ENCODE measurements around the gene KRTAP21-2. TPM values are rescaled to one million over a fixed set of nuclear protein-coding genes. Genes with fewer than 3 reads are reported as not detected.

Gene KRTAP21-2
- total and polyA plus RNA-seq, 7 donors: not detected

DNA sequence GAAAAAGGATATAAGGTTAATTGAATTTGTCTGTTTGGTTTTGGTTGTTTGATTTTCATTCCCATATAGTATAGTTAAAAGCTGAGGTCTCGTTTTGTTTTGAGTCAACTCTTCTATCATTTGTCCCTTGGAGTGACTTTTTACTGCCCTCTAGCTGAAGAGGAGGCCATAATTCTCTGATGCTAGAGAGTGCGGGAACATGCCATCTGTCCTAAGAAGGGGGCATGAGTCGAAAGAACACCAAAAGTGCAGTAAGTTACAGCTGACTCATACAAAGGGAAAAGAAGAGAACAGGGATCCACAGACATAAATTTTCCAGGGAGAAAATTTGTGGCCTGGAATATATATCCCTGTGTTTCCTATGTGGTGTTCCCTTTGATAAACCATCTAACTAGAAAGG lies 32.6 kb downstream of the KRTAP21-2 start:
- Histone ChIP-seq H3K4me1 (no peaks in the 10 kb centered on the region), H3K27ac (no peak overlapping the region), H3K9me3 (no peaks in the 10 kb centered on the region), H3K4me3 (no peak overlapping the region), H3K36me3 (no peaks in the 10 kb centered on the region), H3K27me3 (no peaks in the 10 kb centered on the region)
- DNase-seq: no peak
- intact Hi-C loops (cut with DNase I): no loop called here
- TF ChIP-seq, protein P1, sequence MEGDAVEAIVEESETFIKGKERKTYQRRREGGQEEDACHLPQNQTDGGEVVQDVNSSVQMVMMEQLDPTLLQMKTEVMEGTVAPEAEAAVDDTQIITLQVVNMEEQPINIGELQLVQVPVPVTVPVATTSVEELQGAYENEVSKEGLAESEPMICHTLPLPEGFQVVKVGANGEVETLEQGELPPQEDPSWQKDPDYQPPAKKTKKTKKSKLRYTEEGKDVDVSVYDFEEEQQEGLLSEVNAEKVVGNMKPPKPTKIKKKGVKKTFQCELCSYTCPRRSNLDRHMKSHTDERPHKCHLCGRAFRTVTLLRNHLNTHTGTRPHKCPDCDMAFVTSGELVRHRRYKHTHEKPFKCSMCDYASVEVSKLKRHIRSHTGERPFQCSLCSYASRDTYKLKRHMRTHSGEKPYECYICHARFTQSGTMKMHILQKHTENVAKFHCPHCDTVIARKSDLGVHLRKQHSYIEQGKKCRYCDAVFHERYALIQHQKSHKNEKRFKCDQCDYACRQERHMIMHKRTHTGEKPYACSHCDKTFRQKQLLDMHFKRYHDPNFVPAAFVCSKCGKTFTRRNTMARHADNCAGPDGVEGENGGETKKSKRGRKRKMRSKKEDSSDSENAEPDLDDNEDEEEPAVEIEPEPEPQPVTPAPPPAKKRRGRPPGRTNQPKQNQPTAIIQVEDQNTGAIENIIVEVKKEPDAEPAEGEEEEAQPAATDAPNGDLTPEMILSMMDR (IDR thresholded peaks at IDR 0.05): no peak
- TF ChIP-seq EP300 (IDR thresholded peaks at IDR 0.05) (no peak), POLR2AphosphoS5 (IDR thresholded peaks at IDR 0.05) (no peak), POLR2A (IDR thresholded peaks at IDR 0.05) (no peak)
- WGBS, 2 donors: 60 to 68% methylated on average over 3 of the region's 3 CpGs

DNA sequence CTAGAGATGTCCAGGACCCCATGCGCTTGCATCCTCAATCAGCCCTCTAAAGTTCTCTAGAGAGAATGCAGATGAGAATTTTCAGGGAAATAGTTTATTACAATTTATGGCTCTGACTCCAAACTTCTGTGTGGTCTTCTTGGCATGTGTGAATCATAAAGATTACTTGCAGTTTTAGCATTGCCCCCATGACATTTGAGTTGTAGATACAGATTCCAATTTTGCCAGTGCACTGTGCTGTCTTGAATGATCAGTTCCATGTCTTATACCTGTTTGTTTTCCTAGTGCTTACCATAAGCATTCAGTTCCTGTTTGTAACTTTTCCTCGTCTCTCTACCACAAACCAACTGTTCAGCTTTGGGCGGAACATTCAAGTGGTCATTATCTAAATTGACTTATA lies 33.3 kb downstream of the KRTAP21-2 start:
- intact Hi-C loops (cut with DNase I): no loop called here
- no peak for DNase-seq
- H3K4me1 ChIP-seq: no peaks in the 10 kb centered on the region

DNA sequence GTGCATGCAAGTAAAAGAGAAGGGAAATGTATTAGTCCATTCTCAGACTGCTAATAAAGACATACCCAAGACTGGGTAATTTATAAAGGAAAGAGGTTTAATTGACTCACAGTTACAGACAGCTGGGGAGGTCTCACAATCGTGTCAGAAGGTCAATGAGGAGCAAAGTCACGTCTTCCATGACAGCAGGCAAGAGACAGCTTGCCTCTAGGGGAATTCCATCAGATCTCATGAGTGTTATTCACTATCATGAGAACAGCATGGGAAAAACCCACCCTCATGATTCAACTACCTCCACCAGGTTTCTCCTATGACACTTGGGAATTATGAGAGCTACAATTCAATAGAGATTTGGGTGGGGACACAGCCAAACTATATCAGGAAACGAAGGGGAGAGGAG lies 36.6 kb downstream of the KRTAP21-2 start:
- intact Hi-C loops (cut with DNase I): no loop called here
- 18 to 45% methylated on average over 3 of the region's 3 CpGs for WGBS, 2 donors
- H3K4me3 ChIP-seq: no peak overlapping the region
- TF ChIP-seq, protein P1 (IDR thresholded peaks at IDR 0.05): no peak
- TF ChIP-seq EP300 (IDR thresholded peaks at IDR 0.05): no peak
- no peak for TF ChIP-seq POLR2A (IDR thresholded peaks at IDR 0.05)
- no peak for TF ChIP-seq POLR2AphosphoS5 (IDR thresholded peaks at IDR 0.05)
- no peaks in the 10 kb centered on the region for H3K27me3 ChIP-seq
- H3K36me3 ChIP-seq: no peaks in the 10 kb centered on the region
- no peak for DNase-seq
- H3K27ac ChIP-seq: no peak overlapping the region
- no peaks in the 10 kb centered on the region for H3K4me1 ChIP-seq
- H3K9me3 ChIP-seq: no peaks in the 10 kb centered on the region

More for the DNA sequence above, 33.3 kb downstream of the KRTAP21-2 start:
- no peak overlapping the region for H3K27ac ChIP-seq
- no peaks in the 10 kb centered on the region for H3K9me3 ChIP-seq
- H3K4me3 ChIP-seq: no peak overlapping the region
- no peak for TF ChIP-seq POLR2A (IDR thresholded peaks at IDR 0.05)
- TF ChIP-seq, protein P1 (IDR thresholded peaks at IDR 0.05): no peak
- TF ChIP-seq EP300 (IDR thresholded peaks at IDR 0.05): no peak
- no peak for TF ChIP-seq POLR2AphosphoS5 (IDR thresholded peaks at IDR 0.05)
- H3K36me3 ChIP-seq: no peaks in the 10 kb centered on the region
- H3K27me3 ChIP-seq: no peaks in the 10 kb centered on the region
- 84 to 87% methylated on average over 3 of the region's 3 CpGs for WGBS, 2 donors

DNA sequence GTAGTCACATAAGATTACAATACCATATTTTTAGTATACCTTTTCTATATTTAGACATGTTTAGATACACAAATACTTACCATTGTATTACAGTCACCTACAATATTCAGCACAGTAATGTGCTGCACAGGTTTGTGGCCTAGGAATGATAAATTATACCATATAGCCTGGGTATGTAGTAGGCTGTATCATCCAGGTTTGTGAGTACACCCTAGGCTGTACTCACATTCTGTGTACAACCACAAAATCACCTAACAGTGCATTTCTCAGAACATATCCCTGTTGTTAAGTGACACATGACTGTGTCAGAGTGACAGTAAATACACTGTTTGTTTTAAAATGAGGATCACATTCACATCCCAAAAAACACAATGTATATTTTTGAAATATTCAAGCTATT lies 39.6 kb downstream of the KRTAP21-2 start:
- Histone ChIP-seq H3K27ac (no peak overlapping the region), H3K4me1 (no peaks in the 10 kb centered on the region), H3K4me3 (no peak overlapping the region), H3K36me3 (no peaks in the 10 kb centered on the region), H3K9me3 (no peaks in the 10 kb centered on the region), H3K27me3 (no peaks in the 10 kb centered on the region)
- TF ChIP-seq, protein P1 (IDR thresholded peaks at IDR 0.05): no peak
- no peak for DNase-seq
- intact Hi-C loops (cut with DNase I): no loop called here

Small RNA genes within 50 kb of the gene (small RNA-seq; reads per million reads assigned to genes)
- gene AP000244.1 (0 reads per million in 3 donors), gene KRTAP21-3 (0 reads per million in 3 donors)

Other genes with a start within 250 kb of the KRTAP21-2 start
- gene KRTAP19-5, start 245.1 kb downstream of the KRTAP21-2 start, total RNA-seq: not detected
- gene KRTAP19-5, start 245.1 kb downstream of the KRTAP21-2 start, polyA plus RNA-seq: not detected
- gene KRTAP19-6, start 205.4 kb downstream of the KRTAP21-2 start, total RNA-seq: not detected
- gene KRTAP19-6, start 205.4 kb downstream of the KRTAP21-2 start, polyA plus RNA-seq: not detected
- not detected for gene KRTAP19-7, start 185.9 kb downstream of the KRTAP21-2 start, total RNA-seq
- not detected for gene KRTAP19-7, start 185.9 kb downstream of the KRTAP21-2 start, polyA plus RNA-seq
- gene KRTAP22-2, start 156.9 kb downstream of the KRTAP21-2 start, total RNA-seq: not detected
- gene KRTAP22-2, start 156.9 kb downstream of the KRTAP21-2 start, polyA plus RNA-seq: not detected
- not detected for gene KRTAP6-3, start 154.8 kb downstream of the KRTAP21-2 start, total RNA-seq
- not detected for gene KRTAP6-3, start 154.8 kb downstream of the KRTAP21-2 start, polyA plus RNA-seq
- gene KRTAP6-2, start 148.4 kb downstream of the KRTAP21-2 start, total RNA-seq: not detected
- gene KRTAP6-2, start 148.4 kb downstream of the KRTAP21-2 start, polyA plus RNA-seq: not detected
- gene KRTAP22-1, start 146.2 kb downstream of the KRTAP21-2 start, total RNA-seq: not detected
- gene KRTAP22-1, start 146.2 kb downstream of the KRTAP21-2 start, polyA plus RNA-seq: not detected
- gene KRTAP6-1, start 133.3 kb downstream of the KRTAP21-2 start, total RNA-seq: not detected
- gene KRTAP6-1, start 133.3 kb downstream of the KRTAP21-2 start, polyA plus RNA-seq: not detected
- gene KRTAP20-1, start 130.8 kb downstream of the KRTAP21-2 start, total RNA-seq: not detected
- gene KRTAP20-1, start 130.8 kb downstream of the KRTAP21-2 start, polyA plus RNA-seq: not detected
- gene KRTAP20-4, start 126.6 kb downstream of the KRTAP21-2 start, total RNA-seq: not detected
- gene KRTAP20-4, start 126.6 kb downstream of the KRTAP21-2 start, polyA plus RNA-seq: not detected
- not detected for gene KRTAP20-2, start 112.1 kb downstream of the KRTAP21-2 start, total RNA-seq
- not detected for gene KRTAP20-2, start 112.1 kb downstream of the KRTAP21-2 start, polyA plus RNA-seq
- gene KRTAP20-3, start 104.4 kb downstream of the KRTAP21-2 start, total RNA-seq: not detected
- gene KRTAP20-3, start 104.4 kb downstream of the KRTAP21-2 start, polyA plus RNA-seq: not detected
- not detected for gene KRTAP21-3, start 28.5 kb downstream of the KRTAP21-2 start, total RNA-seq
- gene KRTAP21-3, start 28.5 kb downstream of the KRTAP21-2 start, polyA plus RNA-seq: not detected
- not detected for gene KRTAP21-1, start 8.2 kb upstream of the KRTAP21-2 start, total RNA-seq
- gene KRTAP21-1, start 8.2 kb upstream of the KRTAP21-2 start, polyA plus RNA-seq: not detected
- gene KRTAP8-1, start 66.0 kb upstream of the KRTAP21-2 start, total RNA-seq: not detected
- not detected for gene KRTAP8-1, start 66.0 kb upstream of the KRTAP21-2 start, polyA plus RNA-seq
- not detected for gene KRTAP7-1, start 82.5 kb upstream of the KRTAP21-2 start, total RNA-seq
- gene KRTAP7-1, start 82.5 kb upstream of the KRTAP21-2 start, polyA plus RNA-seq: not detected
- not detected for gene KRTAP11-1, start 134.3 kb upstream of the KRTAP21-2 start, total RNA-seq
- gene KRTAP11-1, start 134.3 kb upstream of the KRTAP21-2 start, polyA plus RNA-seq: not detected